ENCODE data around the gene APBA1.

GRCh38 chr9:69579760-69580581, 92.2 kb downstream of the APBA1 start:
- TF ChIP-seq CTCF (IDR thresholded peaks at IDR 0.05) (no peak), POLR2A (IDR thresholded peaks at IDR 0.05) (no peak)
